Erythroblast (primary cell): ENCODE data around the gene POLR2H.

Source experiments
- GATA1 ChIP-seq: IDR thresholded peaks from 2 replicates; pipeline ENCODE4 v1.6.1; 2011; ENCODE audit warnings: low read depth, mild to moderate bottlenecking, control low read depth, low read length, moderate library complexity
- POLR2A ChIP-seq: IDR thresholded peaks from 2 replicates; pipeline ENCODE4 v1.6.1; 2011; ENCODE audit warnings: mild to moderate bottlenecking, low read length

DNA sequence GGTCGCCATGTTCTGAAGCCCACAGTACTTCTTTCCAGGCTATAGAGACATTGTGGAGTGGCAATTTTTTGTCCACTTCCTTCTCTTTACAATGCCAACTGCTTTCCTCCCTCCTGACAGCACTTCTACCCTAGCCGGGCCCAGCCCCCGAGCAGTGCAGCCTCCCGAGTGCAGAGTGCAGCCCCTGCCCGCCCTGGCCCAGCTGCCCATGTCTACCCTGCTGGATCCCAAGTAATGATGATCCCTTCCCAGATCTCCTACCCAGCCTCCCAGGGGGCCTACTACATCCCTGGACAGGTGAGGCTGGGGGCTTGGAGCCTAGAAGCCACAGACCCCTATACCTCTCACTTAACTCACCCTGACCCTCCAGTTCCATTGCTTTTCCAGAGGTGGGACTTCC lies 44.3 kb upstream of the POLR2H start:
- TF ChIP-seq POLR2A = no peak
- TF ChIP-seq GATA1 = no peak
